NCI-H2029 treated with DMSO at 0.1 percent for 48 hours (cell line): Measurements from ENCODE around the gene RCAN1.
"Not testable (repeated sequence)": the region's sequence is repeated elsewhere in the genome, so short reads cannot be mapped to it uniquely, and the experiment has no call there.

ENCODE experiments used
- DNase-seq: peaks from one replicate; lab custom pipeline; 2025; lab: John Stamatoyannopoulos, UW

The RCAN1 gene

GRCh38 chr21:34568801-34569200, 46.1 kb downstream of the RCAN1 start:
- DNase-seq: not testable (repeated sequence)

GRCh38 chr21:34567604-34568155, 47.2 kb downstream of the RCAN1 start:
- DNase-seq: no peak

- no peak for DNase-seq
These were observed 49.7 kb downstream of the RCAN1 start for GRCh38 chr21:34565238-34565637.

- DNase-seq: not testable (repeated sequence)
These were observed 51.5 kb downstream of the RCAN1 start for GRCh38 chr21:34563370-34563769.

GRCh38 chr21:34561806-34562205, 53.1 kb downstream of the RCAN1 start:
- no peak for DNase-seq

- DNase-seq: no peak
These were observed 54.3 kb downstream of the RCAN1 start for GRCh38 chr21:34560609-34561008.

- no peak for DNase-seq
These were observed 54.9 kb downstream of the RCAN1 start for GRCh38 chr21:34560021-34560420.

GRCh38 chr21:34559089-34559631, 55.8 kb downstream of the RCAN1 start:
- DNase-seq: no peak

GRCh38 chr21:34558166-34558565, 56.7 kb downstream of the RCAN1 start:
- no peak for DNase-seq

GRCh38 chr21:34557261-34557660, 57.7 kb downstream of the RCAN1 start:
- DNase-seq: no peak

- not testable (repeated sequence) for DNase-seq
These were observed 60.2 kb downstream of the RCAN1 start for GRCh38 chr21:34554670-34555069.

GRCh38 chr21:34554227-34554626, 60.7 kb downstream of the RCAN1 start:
- no peak for DNase-seq

- DNase-seq: no peak
These were observed 61.6 kb downstream of the RCAN1 start for GRCh38 chr21:34553151-34553952.

- DNase-seq: no peak
These were observed 62.4 kb downstream of the RCAN1 start for GRCh38 chr21:34552360-34553098.

GRCh38 chr21:34550182-34550799, 64.6 kb downstream of the RCAN1 start:
- no peak for DNase-seq

GRCh38 chr21:34548781-34549376, 66.0 kb downstream of the RCAN1 start:
- no peak for DNase-seq

GRCh38 chr21:34546542-34546941, 68.4 kb downstream of the RCAN1 start:
- no peak for DNase-seq

- no peak for DNase-seq
These were observed 69.6 kb downstream of the RCAN1 start for GRCh38 chr21:34545079-34545884.

GRCh38 chr21:34544032-34544496, 70.8 kb downstream of the RCAN1 start:
- peak; percentile 59 for DNase-seq

- DNase-seq: no peak
These were observed 71.9 kb downstream of the RCAN1 start for GRCh38 chr21:34543017-34543416.

- no peak for DNase-seq
These were observed 74.7 kb downstream of the RCAN1 start for GRCh38 chr21:34540206-34540605.
